ENCODE data around the gene AK8. TPM values are rescaled to one million over a fixed set of nuclear protein-coding genes. Genes with fewer than 3 reads are reported as not detected.
"Not testable (repeated sequence)": the region's sequence is repeated elsewhere in the genome, so short reads cannot be mapped to it uniquely, and the experiment has no call there.

The AK8 gene
- total and polyA plus RNA-seq, 4 donors, result 2.3 to 5.3 (median 3.9) TPM

DNA sequence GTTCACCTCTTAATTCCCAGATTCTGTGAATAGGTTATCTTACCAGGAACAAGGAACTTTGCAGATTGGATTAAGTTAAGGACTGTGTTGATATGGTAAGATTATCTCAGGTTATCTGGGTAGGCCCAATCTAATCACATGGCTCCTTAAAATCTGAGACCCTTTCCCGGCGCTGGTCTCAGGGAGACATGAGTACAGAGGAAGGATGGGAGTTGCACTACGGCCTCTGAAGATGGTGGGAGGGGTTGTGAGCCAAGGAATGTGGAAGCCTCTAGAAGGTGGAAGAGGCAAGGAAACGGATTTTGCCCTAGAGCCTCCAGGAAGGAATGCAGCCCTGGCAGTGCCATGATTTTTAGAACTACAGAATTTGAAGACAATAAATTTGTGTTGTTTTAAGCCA, 95.1 kb downstream of the AK8 start:
- Histone ChIP-seq H3K4me3 (ENCODE audit: low read depth, low read length) (no peak overlapping the region), H3K27me3 (ENCODE audit: control insufficient read depth, insufficient read depth, low read length) (peaks cover 4% of the 10 kb centered on the region), H3K9me3 (ENCODE audit: control insufficient read depth, insufficient read depth, low read length) (no peaks in the 10 kb centered on the region), H3K27ac (ENCODE audit: low read depth, low read length) (no peak overlapping the region), H3K4me1 (ENCODE audit: control insufficient read depth, insufficient read depth, low read length) (no peaks in the 10 kb centered on the region), H3K36me3 (ENCODE audit: control insufficient read depth, insufficient read depth, low read length) (no peaks in the 10 kb centered on the region)
- DNase-seq (ENCODE audit: low read depth in 4 of 6, low spot score in 6 of 6), result no peak
- WGBS (ENCODE audit: insufficient coverage), result 60% methylated on average over 3 of the region's 4 CpGs

- WGBS (ENCODE audit: insufficient coverage), result 71% methylated on average over 6 of the region's 9 CpGs
- DNase-seq (ENCODE audit: low read depth in 4 of 6, low spot score in 6 of 6), result no peak
Measured at GRCh38 chr9:132782037-132782436, 96.0 kb downstream of the AK8 start.

DNA sequence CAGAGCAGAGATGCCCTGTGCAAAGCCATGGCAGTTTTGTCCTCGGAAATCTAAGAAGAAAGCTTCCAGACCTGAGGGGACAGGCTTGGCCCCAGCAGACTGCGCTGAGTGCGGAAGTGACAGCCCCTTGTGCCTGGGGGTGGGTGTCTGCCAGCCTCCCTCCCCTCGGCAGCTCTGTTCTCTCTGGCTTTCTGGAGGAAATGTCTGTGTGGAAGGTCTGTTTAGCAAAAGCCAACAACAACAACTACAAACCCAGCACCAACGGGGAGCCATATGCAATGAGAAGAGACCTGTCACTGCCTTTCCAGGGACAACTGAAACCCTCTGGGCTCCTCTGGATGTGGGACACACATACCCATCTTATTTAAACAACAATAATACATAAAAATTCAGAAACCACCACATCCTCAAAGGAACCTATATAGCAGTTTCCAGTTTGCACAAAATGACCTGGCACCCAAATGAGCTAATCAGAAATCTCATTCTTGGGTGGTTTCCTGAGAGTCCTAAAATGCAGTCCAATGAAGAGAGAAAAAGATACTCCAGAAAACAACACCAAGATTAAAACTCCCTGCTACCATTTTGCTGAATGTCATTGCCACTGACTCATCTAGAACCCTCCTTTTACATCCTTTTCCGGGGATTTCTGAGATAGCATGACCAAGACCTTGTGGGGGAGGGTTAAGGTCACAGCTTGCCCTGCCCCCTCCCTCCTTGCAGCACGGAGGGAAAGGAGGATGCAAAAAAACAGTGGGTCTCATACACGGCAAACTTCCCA, 97.7 kb downstream of the AK8 start:
- Histone ChIP-seq H3K4me3 (ENCODE audit: low read depth, low read length) (no peak overlapping the region), H3K27me3 (ENCODE audit: control insufficient read depth, insufficient read depth, low read length) (no peaks in the 10 kb centered on the region), H3K36me3 (ENCODE audit: control insufficient read depth, insufficient read depth, low read length) (no peaks in the 10 kb centered on the region), H3K4me1 (ENCODE audit: control insufficient read depth, insufficient read depth, low read length) (peaks cover 7% of the 10 kb centered on the region), H3K9me3 (ENCODE audit: control insufficient read depth, insufficient read depth, low read length) (no peaks in the 10 kb centered on the region), H3K27ac (ENCODE audit: low read depth, low read length) (no peak overlapping the region)
- WGBS (ENCODE audit: insufficient coverage), result 71% methylated on average over 1 of the region's 8 CpGs
- no peak for DNase-seq (ENCODE audit: low read depth in 4 of 6, low spot score in 6 of 6)

More at GRCh38 chr9:132782037-132782436, 96.0 kb downstream of the AK8 start:
- Histone ChIP-seq H3K36me3 (ENCODE audit: control insufficient read depth, insufficient read depth, low read length) (no peaks in the 10 kb centered on the region), H3K9me3 (ENCODE audit: control insufficient read depth, insufficient read depth, low read length) (no peaks in the 10 kb centered on the region), H3K27ac (ENCODE audit: low read depth, low read length) (no peak overlapping the region), H3K4me3 (ENCODE audit: low read depth, low read length) (no peak overlapping the region), H3K4me1 (ENCODE audit: control insufficient read depth, insufficient read depth, low read length) (no peaks in the 10 kb centered on the region), H3K27me3 (ENCODE audit: control insufficient read depth, insufficient read depth, low read length) (peaks cover 4% of the 10 kb centered on the region)

GRCh38 chr9:132776891-132777290, 101.2 kb downstream of the AK8 start:
- Histone ChIP-seq H3K4me1 (ENCODE audit: control insufficient read depth, insufficient read depth, low read length) (peaks cover 7% of the 10 kb centered on the region), H3K27ac (ENCODE audit: low read depth, low read length) (no peak overlapping the region), H3K4me3 (ENCODE audit: low read depth, low read length) (no peak overlapping the region), H3K9me3 (ENCODE audit: control insufficient read depth, insufficient read depth, low read length) (no peaks in the 10 kb centered on the region), H3K36me3 (ENCODE audit: control insufficient read depth, insufficient read depth, low read length) (no peaks in the 10 kb centered on the region), H3K27me3 (ENCODE audit: control insufficient read depth, insufficient read depth, low read length) (no peaks in the 10 kb centered on the region)
- DNase-seq (ENCODE audit: low read depth in 4 of 6, low spot score in 6 of 6), result no peak
- 100% methylated on average over 2 of the region's 6 CpGs for WGBS (ENCODE audit: insufficient coverage)

GRCh38 chr9:132776268-132776667, 101.8 kb downstream of the AK8 start:
- no peak overlapping the region for H3K27ac ChIP-seq (ENCODE audit: low read depth, low read length)
- peaks cover 7% of the 10 kb centered on the region for H3K4me1 ChIP-seq (ENCODE audit: control insufficient read depth, insufficient read depth, low read length)
- H3K9me3 ChIP-seq (ENCODE audit: control insufficient read depth, insufficient read depth, low read length), result no peaks in the 10 kb centered on the region
- H3K36me3 ChIP-seq (ENCODE audit: control insufficient read depth, insufficient read depth, low read length), result no peaks in the 10 kb centered on the region
- no peaks in the 10 kb centered on the region for H3K27me3 ChIP-seq (ENCODE audit: control insufficient read depth, insufficient read depth, low read length)
- no peak overlapping the region for H3K4me3 ChIP-seq (ENCODE audit: low read depth, low read length)
- 86% methylated on average over 11 of the region's 11 CpGs for WGBS (ENCODE audit: insufficient coverage)
- no peak for DNase-seq (ENCODE audit: low read depth in 4 of 6, low spot score in 6 of 6)

DNA sequence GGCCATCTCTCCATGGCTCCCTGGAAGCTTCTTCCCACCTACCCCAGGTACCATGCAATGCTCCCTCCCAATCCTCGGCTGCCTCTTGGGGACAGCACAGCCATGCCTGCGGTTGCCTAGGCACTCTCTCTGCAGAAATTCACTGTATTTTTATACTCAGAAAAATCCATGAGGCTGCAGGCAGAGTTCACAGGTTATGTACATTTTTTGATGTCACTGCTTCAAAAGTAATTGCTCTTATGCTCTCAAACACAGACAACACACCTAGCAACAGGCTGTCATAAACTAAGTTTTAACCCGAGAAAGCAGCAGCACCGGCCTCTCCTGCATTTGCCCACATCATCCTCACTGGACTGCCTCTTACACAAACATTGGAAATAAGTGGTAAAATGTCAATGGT, 102.4 kb downstream of the AK8 start:
- peaks cover 10% of the 10 kb centered on the region for H3K4me1 ChIP-seq (ENCODE audit: control insufficient read depth, insufficient read depth, low read length)
- WGBS (ENCODE audit: insufficient coverage), result 93% methylated on average over 2 of the region's 4 CpGs
- no peak for DNase-seq (ENCODE audit: low read depth in 4 of 6, low spot score in 6 of 6)
- H3K27ac ChIP-seq (ENCODE audit: low read depth, low read length), result no peak overlapping the region
- no peak overlapping the region for H3K4me3 ChIP-seq (ENCODE audit: low read depth, low read length)
- H3K27me3 ChIP-seq (ENCODE audit: control insufficient read depth, insufficient read depth, low read length), result no peaks in the 10 kb centered on the region
- peaks cover 2% of the 10 kb centered on the region for H3K36me3 ChIP-seq (ENCODE audit: control insufficient read depth, insufficient read depth, low read length)
- no peaks in the 10 kb centered on the region for H3K9me3 ChIP-seq (ENCODE audit: control insufficient read depth, insufficient read depth, low read length)

DNA sequence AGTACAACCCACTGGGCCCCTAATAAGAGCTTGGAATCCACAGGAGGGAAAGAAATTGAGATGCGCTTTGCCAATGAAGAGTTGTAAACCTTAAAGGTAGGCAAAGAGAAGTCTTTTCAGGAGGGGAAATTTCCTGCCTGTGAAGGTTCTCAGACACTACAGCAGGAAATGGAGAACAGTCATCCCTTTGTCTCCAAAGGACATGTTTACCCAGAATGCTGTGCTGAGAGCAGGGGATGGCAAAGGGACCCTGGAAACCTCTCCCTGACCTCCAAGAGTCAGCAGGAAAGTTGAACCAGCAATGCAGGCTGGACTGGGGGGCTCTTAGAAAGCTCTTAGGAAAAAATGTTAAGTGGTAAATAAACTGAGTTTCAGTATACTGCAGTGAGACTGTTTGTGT, 103.2 kb downstream of the AK8 start:
- DNase-seq (ENCODE audit: low read depth in 4 of 6, low spot score in 6 of 6), result no peak
- Histone ChIP-seq H3K27me3 (ENCODE audit: control insufficient read depth, insufficient read depth, low read length) (no peaks in the 10 kb centered on the region), H3K27ac (ENCODE audit: low read depth, low read length) (peak overlapping the region; percentile 36), H3K9me3 (ENCODE audit: control insufficient read depth, insufficient read depth, low read length) (no peaks in the 10 kb centered on the region), H3K4me3 (ENCODE audit: low read depth, low read length) (no peak overlapping the region), H3K36me3 (ENCODE audit: control insufficient read depth, insufficient read depth, low read length) (peaks cover 4% of the 10 kb centered on the region), H3K4me1 (ENCODE audit: control insufficient read depth, insufficient read depth, low read length) (peaks cover 18% of the 10 kb centered on the region)
- 80% methylated on average over 1 of the region's 1 CpG for WGBS (ENCODE audit: insufficient coverage)

- no peak overlapping the region for H3K27ac ChIP-seq (ENCODE audit: low read depth, low read length)
- no peaks in the 10 kb centered on the region for H3K9me3 ChIP-seq (ENCODE audit: control insufficient read depth, insufficient read depth, low read length)
- no peak overlapping the region for H3K4me3 ChIP-seq (ENCODE audit: low read depth, low read length)
- no peaks in the 10 kb centered on the region for H3K27me3 ChIP-seq (ENCODE audit: control insufficient read depth, insufficient read depth, low read length)
- 80% methylated on average over 1 of the region's 7 CpGs for WGBS (ENCODE audit: insufficient coverage)
- DNase-seq (ENCODE audit: low read depth in 4 of 6, low spot score in 6 of 6), result no peak
- H3K4me1 ChIP-seq (ENCODE audit: control insufficient read depth, insufficient read depth, low read length), result peaks cover 28% of the 10 kb centered on the region
- H3K36me3 ChIP-seq (ENCODE audit: control insufficient read depth, insufficient read depth, low read length), result peaks cover 4% of the 10 kb centered on the region
Measured at GRCh38 chr9:132773764-132774339, 104.2 kb downstream of the AK8 start.

GRCh38 chr9:132773093-132773492, 105.0 kb downstream of the AK8 start:
- no peak for DNase-seq (ENCODE audit: low read depth in 4 of 6, low spot score in 6 of 6)
- 93% methylated on average over 2 of the region's 2 CpGs for WGBS (ENCODE audit: insufficient coverage)
- Histone ChIP-seq H3K4me1 (ENCODE audit: control insufficient read depth, insufficient read depth, low read length) (peaks cover 28% of the 10 kb centered on the region), H3K36me3 (ENCODE audit: control insufficient read depth, insufficient read depth, low read length) (peaks cover 4% of the 10 kb centered on the region), H3K27me3 (ENCODE audit: control insufficient read depth, insufficient read depth, low read length) (no peaks in the 10 kb centered on the region), H3K27ac (ENCODE audit: low read depth, low read length) (no peak overlapping the region), H3K9me3 (ENCODE audit: control insufficient read depth, insufficient read depth, low read length) (no peaks in the 10 kb centered on the region), H3K4me3 (ENCODE audit: low read depth, low read length) (no peak overlapping the region)

GRCh38 chr9:132771752-132772151, 106.3 kb downstream of the AK8 start:
- not testable (repeated sequence) for DNase-seq (ENCODE audit: low read depth in 4 of 6, low spot score in 6 of 6); H3K27ac ChIP-seq (ENCODE audit: low read depth, low read length); H3K4me3 ChIP-seq (ENCODE audit: low read depth, low read length); H3K27me3 ChIP-seq (ENCODE audit: control insufficient read depth, insufficient read depth, low read length); H3K9me3 ChIP-seq (ENCODE audit: control insufficient read depth, insufficient read depth, low read length); H3K36me3 ChIP-seq (ENCODE audit: control insufficient read depth, insufficient read depth, low read length)
- H3K4me1 ChIP-seq (ENCODE audit: control insufficient read depth, insufficient read depth, low read length), result peaks cover 28% of the 10 kb centered on the region
- 80% methylated on average over 1 of the region's 5 CpGs for WGBS (ENCODE audit: insufficient coverage)
